ENCODE data around the gene SMARCE1.

The SMARCE1 gene

GRCh38 chr17:40647624-40648383 lies at the start of gene SMARCE1:
Gene SMARCE1, minus strand, starts transcription at chr17:40647818. Its CDS starts 2,016 bp downstream, at chr17:40645802.
- no peak for FAIRE-seq

GRCh38 chr17:40697297-40697696 lies 49.7 kb upstream of the SMARCE1 start:
- FAIRE-seq = no peak

- FAIRE-seq = no peak
These were observed 49.0 kb upstream of the SMARCE1 start for GRCh38 chr17:40696651-40697072.

GRCh38 chr17:40695874-40696472 lies 48.4 kb upstream of the SMARCE1 start:
- no peak for FAIRE-seq

DNA sequence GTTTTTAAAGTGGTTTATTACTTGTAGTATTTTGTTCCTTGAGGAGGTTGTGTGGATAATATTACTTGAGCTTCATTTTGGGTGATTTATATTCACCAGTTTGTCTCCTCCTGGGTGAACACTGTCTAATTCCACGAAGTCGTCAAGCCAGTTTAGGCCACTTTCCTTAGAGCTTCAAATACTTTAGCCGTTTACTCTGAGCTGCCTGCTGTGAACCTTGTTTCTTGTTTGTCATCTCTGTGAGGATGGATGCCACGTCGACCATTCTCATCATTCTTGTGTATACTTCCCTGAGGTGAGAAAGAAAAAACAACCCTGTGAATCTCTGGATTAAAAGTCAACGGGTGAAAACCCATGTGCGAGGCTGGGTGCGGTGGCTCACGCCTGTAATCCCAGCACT lies 47.0 kb upstream of the SMARCE1 start:
- no peak for FAIRE-seq

- no peak for FAIRE-seq
These were observed 39.5 kb upstream of the SMARCE1 start for GRCh38 chr17:40687106-40687505.

GRCh38 chr17:40686192-40686591 lies 38.6 kb upstream of the SMARCE1 start:
- no peak for FAIRE-seq

GRCh38 chr17:40680998-40681397 lies 33.4 kb upstream of the SMARCE1 start:
- no peak for FAIRE-seq

GRCh38 chr17:40679523-40679907 lies 31.9 kb upstream of the SMARCE1 start:
- FAIRE-seq = no peak

GRCh38 chr17:40678902-40679522 lies 31.4 kb upstream of the SMARCE1 start:
- no peak for FAIRE-seq

DNA sequence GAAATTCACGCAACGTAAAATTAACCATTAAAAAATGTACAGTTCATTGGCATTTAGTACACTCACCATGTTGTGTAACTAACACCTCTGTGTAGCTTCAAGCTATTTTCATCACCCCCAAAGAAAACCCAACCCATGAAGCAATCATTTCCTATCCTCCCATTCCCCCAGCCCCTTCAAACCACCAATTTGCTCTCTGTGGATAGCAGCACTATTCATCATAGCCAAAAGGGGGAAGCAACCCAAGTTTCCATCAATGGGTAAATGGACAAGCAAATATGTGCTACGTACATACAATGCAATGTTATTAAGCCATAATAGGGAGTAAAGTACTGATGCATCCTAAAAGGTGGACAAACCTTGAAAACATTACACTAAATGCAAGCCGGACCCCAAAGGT lies 28.3 kb upstream of the SMARCE1 start:
- FAIRE-seq = no peak

GRCh38 chr17:40672654-40673053 lies 25.0 kb upstream of the SMARCE1 start:
- no peak for FAIRE-seq

GRCh38 chr17:40671282-40671681 lies 23.7 kb upstream of the SMARCE1 start:
- no peak for FAIRE-seq

GRCh38 chr17:40666331-40666730 lies 18.7 kb upstream of the SMARCE1 start:
- no peak for FAIRE-seq

GRCh38 chr17:40664582-40665333 lies 17.1 kb upstream of the SMARCE1 start, which contains the start of gene KRT222:
Gene KRT222, minus strand, starts transcription at chr17:40665177. Its CDS starts 78 bp downstream, at chr17:40665099.
- FAIRE-seq = no peak

DNA sequence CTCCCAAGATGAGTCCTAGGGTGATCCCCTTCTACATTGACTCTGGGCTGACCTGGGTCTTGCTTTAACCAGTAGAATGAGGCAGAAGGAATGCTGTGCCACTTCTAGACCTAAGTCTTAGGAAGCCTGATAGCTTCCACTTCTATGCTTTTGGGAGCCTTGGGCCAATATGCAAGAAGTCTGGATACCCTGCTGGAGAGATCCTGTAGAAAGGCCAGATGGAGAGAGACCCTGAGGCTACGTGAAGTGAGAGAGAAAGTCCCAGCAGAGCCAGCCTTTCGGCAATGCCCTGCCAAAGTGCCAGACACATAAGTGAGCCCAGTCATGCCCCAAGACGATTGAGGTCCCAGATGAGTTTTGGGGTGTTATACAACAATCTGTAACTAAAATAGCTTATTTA lies 15.6 kb upstream of the SMARCE1 start:
- FAIRE-seq = no peak

DNA sequence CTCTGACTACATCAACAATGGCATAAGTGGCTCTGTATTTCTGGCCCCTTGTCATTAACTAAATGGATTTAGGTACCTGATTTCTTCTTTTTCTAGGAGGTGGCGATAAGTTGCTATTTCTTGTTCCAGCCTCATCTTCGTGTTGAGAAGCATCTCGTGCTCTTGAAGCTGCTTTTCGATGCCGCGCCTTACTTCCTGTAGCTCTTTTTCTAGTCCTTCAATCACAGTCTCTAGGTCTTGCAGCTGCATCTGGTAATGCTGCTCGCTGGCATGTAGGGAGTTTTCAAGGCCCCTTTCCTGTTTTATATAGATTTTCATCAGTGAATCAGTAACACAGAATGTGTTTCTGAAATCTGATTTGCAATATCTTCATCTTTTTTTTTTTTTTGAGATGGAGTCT lies 12.3 kb upstream of the SMARCE1 start:
- no peak for FAIRE-seq

DNA sequence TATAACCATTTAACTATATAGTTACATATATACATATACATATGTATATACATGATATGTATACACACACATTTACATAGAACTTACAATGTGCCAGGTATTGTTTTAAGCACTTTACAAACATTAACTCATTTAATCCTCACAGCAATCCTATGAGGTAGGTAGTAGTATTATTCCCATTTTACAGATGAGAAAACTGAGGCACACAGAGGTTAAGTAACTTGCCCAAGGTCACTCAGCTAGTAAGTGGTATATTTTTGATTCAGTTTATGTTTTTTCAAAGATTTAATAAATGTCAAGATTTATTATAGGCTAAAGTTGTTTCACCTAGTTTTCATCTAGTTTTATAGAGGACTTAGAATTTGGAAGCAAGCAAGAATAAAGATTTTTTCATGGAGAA lies 10.8 kb upstream of the SMARCE1 start:
- no peak for FAIRE-seq

GRCh38 chr17:40651939-40652338 lies 4.3 kb upstream of the SMARCE1 start:
- FAIRE-seq = no peak

DNA sequence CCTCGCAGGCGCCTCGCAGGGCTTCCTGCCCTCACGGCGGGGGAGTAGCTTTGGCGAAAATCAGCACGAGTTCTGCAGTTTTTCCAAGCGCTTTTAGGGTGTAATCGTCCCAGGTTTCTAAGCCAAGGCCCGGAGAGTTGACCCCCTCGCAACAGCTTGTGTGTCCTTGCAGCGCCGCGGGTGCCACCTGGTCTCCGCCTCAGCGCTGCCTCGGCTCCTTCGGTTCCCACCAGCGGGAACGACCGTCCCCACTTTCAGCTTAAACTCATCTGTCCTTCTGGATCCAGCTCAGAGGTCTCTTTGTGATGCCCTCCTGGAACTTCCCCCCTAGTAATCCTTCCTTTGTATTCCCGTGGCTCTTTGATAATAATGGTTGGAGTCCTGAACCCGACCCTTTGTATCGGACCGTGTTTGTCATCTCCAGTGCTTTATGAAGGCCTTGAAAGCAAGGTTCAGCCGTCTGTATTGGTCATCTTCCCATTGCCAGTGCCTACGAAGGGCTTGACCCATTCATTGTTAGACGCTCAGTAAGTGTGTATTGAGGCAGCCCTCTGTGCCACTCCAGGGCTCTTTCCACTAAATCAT lies 858 bp upstream of the SMARCE1 start:
- FAIRE-seq = no peak

GRCh38 chr17:40646791-40647623 lies 611 bp downstream of the SMARCE1 start:
- no peak for FAIRE-seq

DNA sequence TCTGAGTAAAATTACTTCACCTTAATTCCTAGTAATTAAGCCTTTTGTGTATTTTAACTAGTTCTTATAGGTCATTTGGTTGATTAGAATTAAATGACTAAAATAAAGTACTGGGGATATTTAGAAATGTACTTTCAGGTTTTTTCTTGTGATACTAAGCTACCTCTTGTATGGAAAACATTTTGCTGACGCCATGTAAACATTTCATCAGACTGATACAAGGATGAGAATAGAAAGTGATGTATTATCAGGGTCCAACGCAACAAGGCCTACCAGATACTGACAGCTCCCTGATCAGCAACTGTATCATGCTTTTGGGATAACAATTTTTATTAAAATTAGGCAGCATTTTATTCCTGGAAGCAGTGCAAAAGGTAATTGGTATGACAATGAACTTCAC lies 1.7 kb downstream of the SMARCE1 start:
- no peak for FAIRE-seq

All from colon (tissue), 2 donors.